ENCODE results near the gene COL15A1.

COL15A1 gene

GRCh38 chr9:98930792-98931191 lies 12.9 kb upstream of the COL15A1 start:
- no peak for DNase-seq (ENCODE audit: extremely low read depth, low read depth)
- H3K4me3 ChIP-seq (replicated peaks; ENCODE audit: low read depth, low read length), result no peak overlapping the region
- no peak for TF ChIP-seq CTCF (IDR thresholded peaks at IDR 0.05; ENCODE audit: low read depth, low read length, missing control alignments)

- no peak for DNase-seq (ENCODE audit: extremely low read depth, low read depth)
- H3K4me3 ChIP-seq (replicated peaks; ENCODE audit: low read depth, low read length), result no peak overlapping the region
- TF ChIP-seq CTCF (IDR thresholded peaks at IDR 0.05; ENCODE audit: low read depth, low read length, missing control alignments), result no peak
Measured at GRCh38 chr9:98931600-98932389, 11.9 kb upstream of the COL15A1 start.

- H3K4me3 ChIP-seq (replicated peaks; ENCODE audit: low read depth, low read length), result no peak overlapping the region
- no peak for DNase-seq (ENCODE audit: extremely low read depth, low read depth)
- TF ChIP-seq CTCF (IDR thresholded peaks at IDR 0.05; ENCODE audit: low read depth, low read length, missing control alignments), result no peak
Measured at GRCh38 chr9:98933185-98933584, 10.5 kb upstream of the COL15A1 start.

GRCh38 chr9:98933890-98934289 lies 9.8 kb upstream of the COL15A1 start:
- DNase-seq (ENCODE audit: extremely low read depth, low read depth), result no peak
- H3K4me3 ChIP-seq (replicated peaks; ENCODE audit: low read depth, low read length), result no peak overlapping the region
- TF ChIP-seq CTCF (IDR thresholded peaks at IDR 0.05; ENCODE audit: low read depth, low read length, missing control alignments), result no peak

- H3K4me3 ChIP-seq (replicated peaks; ENCODE audit: low read depth, low read length), result no peak overlapping the region
- no peak for DNase-seq (ENCODE audit: extremely low read depth, low read depth)
- TF ChIP-seq CTCF (IDR thresholded peaks at IDR 0.05; ENCODE audit: low read depth, low read length, missing control alignments), result no peak
Measured at GRCh38 chr9:98935071-98935505, 8.6 kb upstream of the COL15A1 start.

GRCh38 chr9:98940276-98940675 lies 3.4 kb upstream of the COL15A1 start:
- no peak overlapping the region for H3K4me3 ChIP-seq (replicated peaks; ENCODE audit: low read depth, low read length)
- no peak for TF ChIP-seq CTCF (IDR thresholded peaks at IDR 0.05; ENCODE audit: low read depth, low read length, missing control alignments)
- no peak for DNase-seq (ENCODE audit: extremely low read depth, low read depth)
